H9 (cell line): ENCODE results near the gene SLC19A1. TPM values are rescaled to one million over a fixed set of nuclear protein-coding genes. Genes with fewer than 3 reads are reported as not detected.

Experiments used
- DNase-seq: peaks from one replicate; pipeline ENCODE4 v3.0.0-alpha.2; 2017
- H2AFZ ChIP-seq: one replicate; pipeline ENCODE4 v1.6.1; 2013; ENCODE audit warnings: mild to moderate bottlenecking, low read length, control low read depth, moderate library complexity
- H2AK5ac ChIP-seq: 2 replicates; pipeline ENCODE4 v1.6.1; 2013; ENCODE audit warnings: low read length, control low read depth, mixed read lengths; ENCODE audit not compliant: insufficient read length
- H2BK120ac ChIP-seq: one replicate; pipeline ENCODE4 v1.6.1; 2013; ENCODE audit warnings: low read depth, mild to moderate bottlenecking, low read length, control low read depth, inconsistent platforms; ENCODE audit not compliant: poor library complexity, severe bottlenecking
- H2BK12ac ChIP-seq: 2 replicates; pipeline ENCODE4 v1.6.1; 2013; ENCODE audit warnings: low read length, control low read depth, mixed read lengths, low read depth; ENCODE audit not compliant: insufficient read length
- H2BK15ac ChIP-seq: 2 replicates; pipeline ENCODE4 v1.6.1; 2013; ENCODE audit warnings: low read depth, low read length, control low read depth
- H2BK20ac ChIP-seq: one replicate; pipeline ENCODE4 v1.6.1; 2013; ENCODE audit warnings: low read depth, mild to moderate bottlenecking, low read length, control low read depth, inconsistent platforms; ENCODE audit not compliant: poor library complexity, severe bottlenecking
- H2BK5ac ChIP-seq: 2 replicates; pipeline ENCODE4 v1.6.1; 2013; ENCODE audit warnings: low read length, control low read depth, mixed read lengths; ENCODE audit not compliant: insufficient read length
- H3K14ac ChIP-seq: 2 replicates; pipeline ENCODE4 v1.6.1; 2013; ENCODE audit warnings: low read length, control low read depth; ENCODE audit not compliant: insufficient read depth
- H3K18ac ChIP-seq: 2 replicates; pipeline ENCODE4 v1.6.1; 2013; ENCODE audit warnings: low read depth, mild to moderate bottlenecking, mixed read lengths, low read length, control low read depth; ENCODE audit not compliant: insufficient read length
- H3K23ac ChIP-seq: 2 replicates; pipeline ENCODE4 v1.6.1; 2013; ENCODE audit warnings: low read length, control low read depth, mixed read lengths, low read depth; ENCODE audit not compliant: insufficient read length
- H3K23me2 ChIP-seq: 2 replicates; pipeline ENCODE4 v1.6.1; 2013; ENCODE audit warnings: low read depth, mild to moderate bottlenecking, mixed read lengths, low read length, control low read depth; ENCODE audit not compliant: insufficient read length, poor library complexity, severe bottlenecking
- H3K27ac ChIP-seq: 2 replicates; pipeline ENCODE4 v1.5.1; 2013; ENCODE audit warnings: low read length, control low read depth, mixed read lengths, low read depth; ENCODE audit not compliant: insufficient read length
- H3K27me3 ChIP-seq: 2 replicates; pipeline ENCODE4 v1.6.1; 2013; ENCODE audit warnings: low read length, control low read depth, inconsistent platforms; ENCODE audit not compliant: insufficient read depth
- H3K4ac ChIP-seq: 2 replicates; pipeline ENCODE4 v1.6.1; 2013; ENCODE audit warnings: low read depth, mild to moderate bottlenecking, control low read depth, inconsistent platforms, low read length, moderate library complexity
- H3K4me1 ChIP-seq: 2 replicates; pipeline ENCODE4 v1.6.1; 2013; ENCODE audit warnings: low read length, control low read depth, inconsistent platforms; ENCODE audit not compliant: insufficient read depth
- H3K4me2 ChIP-seq: 2 replicates; pipeline ENCODE4 v1.6.1; 2013; ENCODE audit warnings: low read length, control low read depth, mixed read lengths; ENCODE audit not compliant: insufficient read length, insufficient read depth
- H3K56ac ChIP-seq: 2 replicates; pipeline ENCODE4 v1.6.1; 2013; ENCODE audit warnings: low read depth, mild to moderate bottlenecking, mixed read lengths, low read length, control low read depth; ENCODE audit not compliant: insufficient read length
- H3K79me1 ChIP-seq: 2 replicates; pipeline ENCODE4 v1.6.1; 2013; ENCODE audit warnings: low read depth, mild to moderate bottlenecking, moderate library complexity, low read length, control low read depth, inconsistent platforms; ENCODE audit not compliant: insufficient read depth, poor library complexity, severe bottlenecking
- H3K79me2 ChIP-seq: 2 replicates; pipeline ENCODE4 v1.6.1; 2013; ENCODE audit warnings: low read length, control low read depth, inconsistent platforms; ENCODE audit not compliant: insufficient read depth
- H3K9ac ChIP-seq: 2 replicates; pipeline ENCODE4 v1.6.1; 2013; ENCODE audit warnings: low read length, control low read depth, mixed read lengths; ENCODE audit not compliant: insufficient read length; ENCODE audit errors: extremely low read depth
- H3K9me3 ChIP-seq: one replicate; pipeline ENCODE4 v1.6.1; 2013; ENCODE audit warnings: low read depth, low read length, inconsistent platforms; ENCODE audit not compliant: control insufficient read depth
- H3T11ph ChIP-seq: one replicate; pipeline ENCODE4 v1.6.1; 2013; ENCODE audit warnings: mild to moderate bottlenecking, low read length, control low read depth, inconsistent platforms
- H4K20me1 ChIP-seq: one replicate; pipeline ENCODE4 v1.6.1; 2013; ENCODE audit not compliant: control insufficient read depth, insufficient read length, insufficient read depth
- H4K5ac ChIP-seq: 2 replicates; pipeline ENCODE4 v1.6.1; 2013; ENCODE audit warnings: low read depth, mild to moderate bottlenecking, mixed read lengths, low read length, control low read depth; ENCODE audit not compliant: insufficient read length
- H4K8ac ChIP-seq: replicated peaks from 2 replicates; pipeline ENCODE4 v1.6.1; 2013; ENCODE audit warnings: low read length, control low read depth, mixed read lengths, low read depth; ENCODE audit not compliant: insufficient read length
- H4K91ac ChIP-seq: 2 replicates; pipeline ENCODE4 v1.6.1; 2013; ENCODE audit warnings: low read depth, mild to moderate bottlenecking, moderate library complexity, mixed read lengths, low read length, control low read depth; ENCODE audit not compliant: insufficient read length
- H3K27ac Mint-ChIP-seq, 3 experiments: 2 replicates in 2 of 3; 3 replicates in 1 of 3; pipeline ENCODE4 v1.8.0; 2020 to 2021; ENCODE audit warnings: mixed read lengths in 3 of 3, mild to moderate bottlenecking in 1 of 3, moderate library complexity in 1 of 3
- H3K27me3 Mint-ChIP-seq: 2 replicates; pipeline ENCODE4 v1.8.0; 2021; ENCODE audit warnings: low read depth, mild to moderate bottlenecking, moderate library complexity, mixed read lengths
- H3K36me3 Mint-ChIP-seq, 3 experiments: 2 replicates in 2 of 3; 3 replicates in 1 of 3; pipeline ENCODE4 v1.8.0; 2020 to 2021; ENCODE audit warnings: low read depth in 3 of 3, mixed read lengths in 3 of 3; ENCODE audit not compliant: insufficient read depth in 1 of 3
- H3K4me1 Mint-ChIP-seq, 2 experiments: 2 replicates each; pipeline ENCODE4 v1.8.0; 2020; ENCODE audit warnings: mixed read lengths in 2 of 2
- H3K4me3 Mint-ChIP-seq, 2 experiments: 2 replicates in 1 of 2; 3 replicates in 1 of 2; pipeline ENCODE4 v1.8.0; 2020 to 2021; ENCODE audit warnings: mild to moderate bottlenecking in 2 of 2, mixed read lengths in 2 of 2, moderate library complexity in 1 of 2
- H3K9me3 Mint-ChIP-seq, 2 experiments: 2 replicates in 1 of 2; 3 replicates in 1 of 2; pipeline ENCODE4 v1.8.0; 2020; ENCODE audit warnings: mild to moderate bottlenecking in 2 of 2, mixed read lengths in 2 of 2, moderate library complexity in 1 of 2
- CTCF ChIP-seq: fragments of 200-600 bp; sonication (generic); conservative IDR thresholded peaks from 3 replicates; pipeline ENCODE4 v1.8.0; 2021; ENCODE audit warnings: antibody characterized with exemption, mild to moderate bottlenecking
- WGBS: extraction: QIAGEN DNeasy Blood & Tissue Kit; methylation state at CpG from one replicate; pipeline ENCODE4 v1.1.7; 2013; ENCODE audit warnings: missing lambda C conversion rate, low lambda C conversion rate, mixed read lengths; ENCODE audit not compliant: insufficient read length; ENCODE audit errors: extremely low coverage; 5-methylcytosine and 5-hydroxymethylcytosine counted together
- total RNA-seq: library from RNA; stranded (reverse); gene quantifications from 2 replicates; pipeline ENCODE4 v1.2.1, GENCODE V29; 2021

Gene SLC19A1
- total RNA-seq, 1 experiment from 2014 or later, result 32.4 TPM

GRCh38 chr21:45571641-45572040 is 29.4 kb upstream of the SLC19A1 start:
- Histone ChIP-seq H3K79me1 (no peaks in the 10 kb centered on the region), H3K14ac (no peak overlapping the region), H2BK5ac (no peak overlapping the region), H3K56ac (no peak overlapping the region), H3K4me1 (peaks cover 4% of the 10 kb centered on the region; the same call in 1 of the 2 replicates), H3K23ac (no peak overlapping the region), H2BK20ac (no peak overlapping the region), H3K9me3 (no peaks in the 10 kb centered on the region), H3T11ph (no peak overlapping the region), H3K4ac (no peak overlapping the region), H4K20me1 (no peaks in the 10 kb centered on the region), H3K79me2 (no peaks in the 10 kb centered on the region), H4K5ac (no peak overlapping the region), H3K27ac (no peak overlapping the region), H2BK120ac (no peak overlapping the region), H3K9ac (no peak overlapping the region), H3K18ac (no peak overlapping the region), H2BK15ac (no peak overlapping the region), H3K4me2 (no peak overlapping the region), H3K23me2 (no peaks in the 10 kb centered on the region), H2AK5ac (no peak overlapping the region), H4K91ac (no peak overlapping the region), H2AFZ (no peak overlapping the region), H4K8ac (no peak overlapping the region), H3K27me3 (no peaks in the 10 kb centered on the region), H2BK12ac (no peak overlapping the region)
- Mint-ChIP-seq H3K4me1 (peaks cover 2 to 9% of the 10 kb centered on the region in 2 experiments; a peak in 3 of 4 replicates), H3K4me3 (no peak overlapping the region), H3K27ac (no peak overlapping the region), H3K36me3 (no peaks in the 10 kb centered on the region), H3K9me3 (no peaks in the 10 kb centered on the region), H3K27me3 (peaks cover 28% of the 10 kb centered on the region)
- TF ChIP-seq CTCF, result no peak
- WGBS, result no CpG with 5 or more reads among the region's 15 CpGs
- DNase-seq, result peak; percentile 4
